ENCODE results near the gene ADI1.
"Not testable (repeated sequence)": the region's sequence is repeated elsewhere in the genome, so short reads cannot be mapped to it uniquely, and the experiment has no call there.

Gene ADI1

DNA sequence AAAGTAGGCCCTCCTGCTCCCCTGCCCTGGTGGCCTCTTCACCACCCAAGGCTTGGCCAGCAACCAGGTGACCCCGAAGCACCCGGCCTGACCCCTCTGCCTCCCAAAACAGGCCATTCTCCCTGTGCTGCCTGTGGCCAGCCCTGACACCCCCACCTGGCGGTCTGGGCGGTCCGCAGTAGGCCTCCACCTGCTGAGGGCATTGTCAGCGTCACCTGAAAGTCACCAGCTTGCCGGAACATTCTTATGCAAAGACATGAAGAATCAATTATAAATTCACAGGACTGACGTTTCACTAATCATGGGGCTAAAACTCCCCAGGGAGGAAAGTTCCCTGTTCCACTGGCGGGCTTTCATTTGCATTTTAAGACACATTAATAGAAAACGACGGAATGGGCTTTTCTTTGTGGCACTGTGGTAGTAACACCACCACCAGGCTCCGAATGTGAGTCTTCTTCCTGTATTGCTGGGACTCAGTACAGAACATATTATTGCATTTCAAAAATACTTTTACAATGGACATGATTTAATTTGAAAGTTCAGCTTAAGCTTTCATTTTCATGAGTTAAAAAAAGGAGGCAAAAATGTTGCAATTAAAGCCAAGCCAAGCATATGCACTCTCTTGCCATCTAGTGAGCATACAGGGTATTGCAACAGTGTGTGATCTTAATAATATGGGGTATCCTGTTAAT is 57.4 kb downstream of the ADI1 start:
- DNase-seq = peak; percentile 70

DNA sequence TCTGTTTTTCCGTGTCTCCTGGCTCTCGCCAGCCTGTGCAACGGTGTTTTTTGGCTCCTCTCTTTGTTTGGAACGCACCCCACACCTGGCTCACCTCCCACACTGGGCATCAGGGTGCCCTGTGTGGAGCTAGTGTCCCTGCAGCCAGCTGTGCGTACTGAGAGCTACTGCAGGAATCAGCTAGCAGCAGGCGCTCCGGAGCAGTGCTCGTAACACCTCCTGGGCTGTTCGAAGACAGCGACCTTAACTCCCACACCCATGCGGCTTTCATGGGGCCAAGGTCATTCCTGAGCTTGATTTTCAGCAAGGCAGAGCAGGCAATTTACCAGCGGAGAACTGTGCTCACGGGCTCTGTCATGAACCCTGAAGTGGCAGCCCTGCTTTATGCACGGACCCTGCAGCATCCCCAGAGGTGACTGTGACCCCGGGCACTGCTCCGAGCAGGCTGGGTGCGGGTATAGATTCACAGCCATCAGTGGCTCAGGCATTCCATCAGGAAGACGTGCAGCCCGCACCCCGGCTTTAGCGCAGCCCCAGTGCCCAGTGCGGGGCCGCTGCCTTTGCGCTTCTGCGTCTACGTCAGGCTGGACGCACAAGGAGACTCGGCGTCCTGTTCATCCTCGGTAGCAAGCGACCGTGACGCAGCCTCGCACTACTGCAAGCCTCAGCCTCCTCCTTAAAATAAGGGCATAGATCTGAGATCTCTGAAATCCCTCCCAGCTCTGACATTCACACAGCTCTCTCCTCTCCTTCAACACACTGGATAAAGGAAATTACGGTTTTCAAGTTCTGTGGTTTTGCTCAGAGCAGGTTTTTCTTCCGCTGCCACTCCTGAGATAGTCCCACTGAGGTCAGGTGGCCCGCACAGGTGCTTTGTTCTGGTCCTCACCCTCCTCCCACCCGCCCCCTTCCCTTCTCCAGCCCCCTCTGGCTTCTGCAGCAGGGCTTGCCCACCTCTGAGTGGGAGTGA is 58.2 kb downstream of the ADI1 start:
- DNase-seq = no peak

DNA sequence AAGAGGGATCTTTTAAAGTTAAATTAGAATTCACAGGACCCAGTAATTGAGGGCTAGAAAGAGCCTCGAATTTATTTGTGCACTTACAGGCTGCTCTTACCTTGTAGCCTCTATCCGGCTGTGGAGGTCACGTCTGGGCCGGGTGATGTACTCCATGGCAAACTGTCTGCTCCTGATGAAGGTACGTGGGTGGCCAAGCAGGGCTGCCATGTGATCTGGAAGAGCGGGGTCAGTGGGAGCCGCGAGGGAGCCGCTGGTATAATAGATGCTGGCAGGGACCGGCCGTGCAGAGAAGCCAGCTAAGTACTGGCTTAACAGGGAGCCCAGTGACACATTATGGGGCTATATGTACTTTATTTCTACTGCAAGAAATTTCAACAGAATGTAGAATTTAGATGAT is 59.2 kb downstream of the ADI1 start:
- DNase-seq = no peak

DNA sequence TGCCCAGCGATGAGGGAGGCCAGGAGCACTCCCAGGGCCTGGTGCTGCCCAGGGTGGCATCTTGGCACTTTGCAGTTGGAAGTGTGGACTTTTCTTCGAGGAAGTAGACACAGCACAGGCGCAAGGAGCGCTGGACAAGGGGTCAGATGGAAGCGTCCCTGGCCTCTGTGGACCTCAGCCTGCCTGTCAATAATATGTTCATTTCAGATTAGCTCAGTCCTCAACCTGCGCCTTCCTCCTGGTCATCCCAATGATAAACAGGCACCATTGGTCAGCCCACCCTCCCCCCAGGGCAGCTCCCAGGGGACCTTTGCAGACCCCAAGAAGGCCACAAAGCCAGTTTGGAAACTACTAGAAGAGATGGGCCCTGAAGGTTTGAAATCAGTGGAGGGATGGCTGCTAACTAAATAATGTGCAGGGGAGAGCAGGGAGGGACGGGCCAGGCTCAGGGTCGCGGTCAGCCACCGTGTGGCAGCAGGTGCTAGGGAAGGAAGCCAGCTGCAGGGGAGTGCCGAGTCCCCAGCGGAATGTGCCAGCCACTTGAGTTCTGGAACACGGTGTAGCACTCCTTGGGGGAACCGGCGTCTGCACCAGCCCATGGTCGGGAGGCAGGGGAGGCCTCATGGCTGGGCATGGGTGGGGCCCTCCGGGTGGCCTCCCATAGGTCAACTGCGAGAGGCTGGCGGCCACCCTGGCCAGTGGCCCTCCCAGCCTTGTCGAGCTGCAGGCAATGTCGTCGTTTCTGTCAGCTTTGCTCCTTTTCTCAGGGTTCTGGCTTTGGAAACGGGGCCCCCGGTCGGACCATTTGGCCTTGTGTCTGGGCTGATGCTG is 59.9 kb downstream of the ADI1 start:
- no peak for DNase-seq

DNA sequence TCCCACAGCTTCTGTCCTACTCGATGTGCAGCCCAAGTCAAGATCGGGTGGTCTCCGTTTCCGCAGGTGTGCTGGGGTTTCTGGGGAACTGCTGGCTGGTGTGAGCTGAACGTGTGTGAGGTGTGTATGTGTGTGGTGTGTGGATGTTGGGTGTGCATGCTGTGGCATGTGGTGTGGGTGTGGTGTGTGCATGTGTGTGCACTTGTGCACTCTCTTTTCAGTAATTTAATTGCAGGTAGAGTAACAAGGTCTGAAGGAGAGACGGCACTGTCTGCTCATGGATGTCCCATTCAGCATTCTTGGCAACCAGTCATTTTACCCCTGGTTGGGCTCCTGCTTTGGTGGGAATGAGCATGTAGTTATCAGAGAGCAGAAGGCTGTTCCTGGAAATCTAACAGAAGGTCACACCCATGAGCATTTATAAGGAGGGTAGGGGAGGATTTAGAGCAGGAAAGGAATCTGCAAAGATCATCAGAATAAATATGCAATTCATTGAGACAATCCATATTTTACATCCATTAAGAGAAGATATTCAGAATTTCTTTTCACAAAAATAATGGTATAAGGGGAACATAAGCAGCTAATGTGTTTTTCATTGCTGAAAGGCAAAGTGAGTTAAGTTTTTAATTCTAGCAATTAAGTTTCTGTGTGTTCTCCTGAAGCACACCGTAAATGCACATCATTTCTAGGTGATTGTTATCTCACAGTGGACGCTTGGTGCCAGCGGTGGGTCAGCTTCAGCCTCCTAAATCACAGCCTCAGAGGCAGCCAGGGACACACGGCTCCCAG is 60.7 kb downstream of the ADI1 start:
- DNase-seq = no peak

DNA sequence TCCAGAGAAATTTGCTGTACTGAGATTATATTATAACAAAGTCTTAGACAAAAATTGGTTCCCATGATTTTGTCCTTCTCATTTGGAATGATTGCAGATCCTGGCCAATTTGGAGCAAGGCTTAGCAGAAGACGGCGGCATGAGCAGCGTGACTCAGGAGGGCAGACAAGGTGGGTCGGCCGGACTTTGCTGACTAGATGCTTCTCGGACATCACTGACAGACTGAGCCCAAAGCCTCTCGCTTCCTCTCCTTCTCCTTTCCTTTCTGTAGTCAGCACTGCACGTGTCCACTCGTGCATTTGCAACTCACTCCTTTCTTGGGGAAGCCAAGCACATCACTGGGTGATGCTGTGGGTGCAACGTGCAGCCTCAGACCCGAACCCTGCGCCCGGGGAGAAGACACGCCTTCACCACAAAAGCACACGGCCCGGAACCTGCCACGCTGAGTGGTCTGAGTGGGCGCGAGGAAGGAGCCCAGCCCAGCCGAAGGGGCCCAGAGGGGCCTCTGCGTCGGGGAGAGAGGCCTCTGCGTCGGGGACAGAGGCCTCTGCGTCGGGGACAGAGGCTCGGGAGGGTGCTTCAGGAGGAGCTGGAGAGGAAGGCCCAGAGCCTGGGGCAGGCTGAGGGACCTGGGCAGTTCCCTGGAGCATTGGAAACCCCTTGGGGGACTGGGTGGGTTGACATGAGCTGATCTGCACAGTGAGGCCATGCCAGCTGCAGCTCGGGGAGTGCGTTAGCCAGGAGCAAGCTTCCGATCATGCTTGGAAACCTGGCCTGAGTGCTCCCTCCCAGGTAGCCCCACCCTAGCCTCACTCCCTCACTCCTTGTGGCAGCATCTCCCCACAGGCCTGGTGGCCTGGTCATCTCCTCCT is 61.6 kb downstream of the ADI1 start:
- no peak for DNase-seq

DNA sequence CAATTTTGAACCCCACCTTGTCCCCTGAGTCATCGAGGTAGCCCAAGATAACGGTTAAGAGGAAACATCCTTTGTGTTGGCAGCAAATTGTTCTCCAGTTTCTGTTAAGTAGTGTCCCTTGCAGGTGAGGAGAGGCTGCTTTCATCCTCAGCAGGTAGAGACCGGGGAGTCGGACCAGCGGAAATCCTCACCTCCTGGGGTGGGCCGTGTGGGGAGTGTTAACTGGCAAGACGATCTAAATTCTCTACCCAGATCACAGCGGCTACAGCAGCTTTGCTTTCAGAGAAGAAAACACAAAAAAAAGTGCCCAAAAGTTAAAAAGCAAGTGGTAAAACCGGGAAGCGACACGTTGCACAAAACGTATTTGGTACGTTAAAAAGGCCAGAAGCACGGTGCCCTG is 63.2 kb downstream of the ADI1 start:
- no peak for DNase-seq

DNA sequence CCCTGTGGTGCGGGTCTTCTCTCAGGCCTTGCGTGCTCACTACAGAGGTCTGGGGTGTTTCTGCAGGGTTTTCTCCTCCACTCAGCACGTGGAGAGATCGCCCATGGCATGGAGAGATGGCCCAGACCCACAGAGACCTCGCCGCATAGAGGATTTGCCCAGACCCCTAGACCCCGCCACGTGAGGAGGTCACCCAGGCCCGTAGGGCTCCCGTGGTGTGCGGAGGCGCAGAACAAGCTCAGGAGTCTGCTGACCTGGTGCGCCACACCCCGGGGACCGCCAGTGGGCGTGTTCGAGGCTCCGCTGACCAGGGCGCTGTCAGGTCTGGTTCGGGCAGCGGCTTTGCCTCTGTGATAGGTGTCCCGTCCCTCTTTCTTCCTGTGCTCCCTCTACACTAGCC is 64.5 kb downstream of the ADI1 start:
- no peak for DNase-seq

DNA sequence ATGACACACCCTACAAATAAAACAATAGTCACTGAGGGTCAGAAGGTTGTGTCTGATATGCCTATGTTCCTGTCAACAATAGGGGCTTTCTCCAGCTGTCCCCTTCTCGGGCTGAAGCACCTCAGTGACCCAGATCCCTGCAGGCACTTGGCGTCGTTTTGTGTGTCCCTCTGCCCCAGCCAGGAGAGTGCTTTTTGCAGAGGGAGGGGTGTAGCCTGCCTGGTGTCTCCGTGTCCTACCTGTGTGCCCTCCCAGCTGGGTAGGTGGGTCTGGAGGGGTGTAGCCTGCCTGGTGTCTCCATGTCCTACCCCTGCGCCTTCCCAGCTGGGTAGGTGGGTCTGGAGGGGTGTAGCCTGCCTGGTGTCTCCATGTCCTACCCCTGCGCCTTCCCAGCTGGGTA is 65.3 kb downstream of the ADI1 start:
- not testable (repeated sequence) for DNase-seq

DNA sequence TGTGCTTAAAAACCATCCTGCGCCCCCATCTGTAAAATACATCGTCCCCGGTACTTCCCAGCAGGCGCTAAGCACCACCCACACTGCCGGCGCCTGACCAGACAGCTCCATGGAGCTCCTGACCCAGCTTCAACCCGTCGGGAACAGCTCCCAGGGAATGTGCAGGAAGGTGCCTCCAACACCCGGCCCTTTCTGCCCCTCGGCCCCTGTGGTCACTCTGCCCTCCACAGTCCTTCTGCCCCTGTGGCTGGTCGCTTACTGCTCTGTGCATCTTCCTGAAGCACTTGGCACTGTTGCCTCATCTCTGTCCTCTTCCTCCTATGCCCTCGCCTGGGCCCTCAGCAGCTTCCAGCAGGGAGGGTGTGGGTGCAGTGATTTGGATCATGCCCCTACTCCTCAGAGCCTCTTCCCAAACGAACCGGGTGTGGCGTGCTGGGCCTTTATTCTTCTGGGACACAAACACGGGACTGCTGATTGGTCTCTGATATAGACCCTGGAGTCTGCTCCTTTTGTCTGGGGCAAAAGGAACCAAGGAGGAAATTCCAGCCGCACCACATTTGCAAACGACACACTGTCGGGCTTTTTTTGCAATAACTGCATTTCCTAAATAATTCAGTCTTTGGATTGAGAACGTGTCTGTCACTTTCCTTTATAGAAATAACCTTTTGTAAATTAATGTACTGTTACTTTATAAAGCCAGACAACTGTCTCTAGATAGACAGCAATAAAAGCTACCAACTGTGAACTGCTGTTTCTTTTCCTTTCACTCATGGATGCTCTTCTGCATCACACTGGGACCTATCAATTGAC is 65.9 kb downstream of the ADI1 start:
- DNase-seq = no peak

DNA sequence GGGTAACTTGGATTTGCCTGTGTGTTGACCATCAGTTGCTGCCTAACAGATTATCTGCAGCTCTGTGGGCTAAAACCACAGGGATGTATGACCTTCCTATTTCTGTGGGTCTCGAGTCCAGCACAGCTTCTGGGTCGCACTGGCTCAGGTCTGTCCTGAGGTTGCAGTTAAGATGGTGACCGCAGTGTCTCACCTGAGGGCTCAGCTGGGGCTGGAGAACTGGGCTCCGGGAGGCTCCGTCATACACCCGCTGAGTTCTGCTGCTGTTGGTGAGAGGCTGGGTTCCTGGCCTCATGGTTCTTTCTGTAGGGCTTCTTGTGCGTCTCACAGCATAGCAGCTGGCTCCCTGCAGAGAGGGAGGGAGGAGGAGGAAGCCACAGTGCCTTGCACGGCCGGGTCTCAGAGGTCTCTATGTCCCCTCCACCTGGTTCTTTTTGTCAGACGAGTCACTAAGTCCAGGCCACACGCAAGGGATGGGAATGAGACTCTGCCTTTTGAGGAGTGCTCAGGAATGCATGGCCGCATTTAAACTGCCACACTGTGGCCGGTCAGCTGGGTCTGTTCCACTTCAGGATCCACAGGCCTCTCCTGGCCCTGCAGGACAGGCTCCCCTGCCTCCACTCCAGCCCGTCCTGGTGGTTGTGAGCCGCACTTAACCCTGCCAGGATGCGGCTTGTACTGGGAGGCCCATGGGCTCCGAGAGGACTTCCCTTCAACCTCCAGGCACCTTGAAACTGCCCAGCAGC is 67.2 kb downstream of the ADI1 start:
- DNase-seq = no peak

DNA sequence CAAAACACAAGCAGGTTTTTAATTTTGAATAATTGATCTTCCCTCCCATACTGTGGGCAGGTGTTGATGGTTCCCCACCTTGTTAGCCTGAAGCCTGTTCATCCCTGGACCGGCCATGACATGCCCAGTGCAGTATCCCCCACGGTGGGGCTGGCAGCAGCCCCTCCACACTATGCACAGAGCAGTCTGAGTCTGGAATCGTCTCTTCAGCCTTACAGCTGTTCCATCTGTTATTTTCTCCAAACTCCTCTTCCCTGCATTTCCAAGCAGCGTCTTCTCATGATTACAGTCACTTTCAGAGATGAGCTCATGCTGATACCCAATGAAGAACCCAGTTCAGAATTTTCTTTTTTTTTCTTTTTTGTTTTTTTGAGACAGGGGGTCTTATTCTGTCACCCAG is 68.2 kb downstream of the ADI1 start:
- no peak for DNase-seq

DNA sequence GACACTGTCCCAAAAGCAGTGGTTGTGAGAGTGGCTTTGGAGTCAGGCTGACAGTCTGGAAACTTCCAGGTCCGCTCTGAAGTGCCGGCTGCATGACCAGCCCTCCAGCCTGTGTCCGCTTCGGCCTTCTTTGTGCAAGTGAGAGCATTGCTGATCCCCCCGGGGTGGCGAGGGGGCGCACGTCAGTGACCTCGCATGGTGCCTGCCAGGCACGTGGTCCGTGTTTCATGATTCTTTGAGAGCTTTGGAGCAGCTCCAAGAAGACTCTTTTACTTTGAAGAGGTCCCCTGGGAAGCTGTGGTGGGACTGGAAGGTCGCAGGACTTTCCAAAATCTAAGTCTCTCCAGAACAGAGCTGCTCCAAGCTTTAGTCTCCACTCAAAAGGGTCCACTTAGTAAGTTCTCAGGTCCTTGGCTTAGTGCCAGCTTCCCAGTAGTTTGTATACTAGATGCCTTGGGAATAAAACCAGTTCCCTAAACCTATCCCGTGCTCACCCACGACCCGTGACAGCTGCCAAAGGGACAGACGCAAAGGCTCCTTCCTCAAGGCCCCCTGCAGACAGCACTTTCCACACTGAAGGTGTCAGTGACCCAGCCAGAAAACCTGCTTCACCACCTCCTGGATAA is 68.8 kb downstream of the ADI1 start:
- DNase-seq = no peak

DNA sequence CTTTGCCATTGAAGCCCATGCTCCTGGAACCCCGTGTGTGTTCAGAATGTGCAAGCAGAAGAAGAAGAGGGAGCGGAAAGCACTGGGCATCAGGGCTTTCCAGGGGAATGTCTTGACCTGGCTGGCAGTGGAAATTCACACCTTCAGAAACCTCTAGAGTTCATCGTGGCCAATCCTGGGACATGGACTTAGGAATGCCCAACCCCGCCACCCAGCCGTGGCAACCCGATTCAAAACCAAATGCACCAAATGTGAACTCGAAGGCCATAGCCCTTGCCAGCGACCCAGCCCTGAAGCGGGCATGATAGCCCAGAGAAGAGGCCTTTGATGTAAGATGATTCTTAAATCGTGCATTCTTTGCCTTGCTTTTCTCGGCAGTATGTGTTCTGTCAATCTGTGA is 69.4 kb downstream of the ADI1 start:
- DNase-seq = no peak

DNA sequence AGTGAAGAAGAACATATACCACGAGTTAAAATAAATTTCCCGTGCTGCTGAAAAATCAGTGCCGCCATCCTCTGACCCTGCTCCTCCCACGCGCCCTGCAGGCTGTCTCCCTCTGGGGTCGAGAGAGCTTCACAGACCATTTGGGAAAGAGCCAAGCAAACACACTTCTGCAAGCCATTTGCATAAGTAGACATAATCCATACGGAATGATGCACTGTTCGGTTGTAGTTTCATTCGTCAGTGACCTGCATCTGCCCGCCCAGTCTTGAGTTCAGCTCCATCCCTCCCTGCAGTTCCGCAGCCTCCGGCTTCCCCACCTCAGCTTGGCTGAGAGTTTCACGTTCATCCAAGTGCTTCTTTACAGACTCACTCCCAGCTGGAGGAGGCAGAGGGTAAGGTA is 70.2 kb downstream of the ADI1 start:
- no peak for DNase-seq

DNA sequence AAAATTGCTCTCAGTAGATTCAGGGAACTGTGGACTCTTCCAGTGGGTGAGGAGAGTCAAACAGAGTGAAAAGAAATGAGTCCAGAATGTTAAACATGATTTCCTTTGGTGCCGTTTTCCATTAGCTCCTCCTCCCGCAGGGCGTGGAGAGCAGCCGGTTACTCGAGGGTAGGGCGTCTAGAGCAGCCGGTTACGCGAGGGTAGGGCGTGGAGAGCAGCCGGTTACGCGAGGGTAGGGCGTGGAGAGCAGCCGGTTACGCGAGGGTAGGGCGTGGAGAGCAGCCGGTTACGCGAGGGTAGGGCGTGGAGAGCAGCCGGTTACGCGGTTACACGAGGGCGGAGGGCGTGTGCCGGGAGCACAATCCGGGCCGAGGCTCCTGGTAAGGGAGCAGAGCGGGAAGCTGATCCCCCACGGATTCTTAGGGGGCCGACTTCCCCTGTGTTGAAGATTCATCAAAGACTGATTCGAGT is 70.9 kb downstream of the ADI1 start:
- DNase-seq = not testable (repeated sequence)

DNA sequence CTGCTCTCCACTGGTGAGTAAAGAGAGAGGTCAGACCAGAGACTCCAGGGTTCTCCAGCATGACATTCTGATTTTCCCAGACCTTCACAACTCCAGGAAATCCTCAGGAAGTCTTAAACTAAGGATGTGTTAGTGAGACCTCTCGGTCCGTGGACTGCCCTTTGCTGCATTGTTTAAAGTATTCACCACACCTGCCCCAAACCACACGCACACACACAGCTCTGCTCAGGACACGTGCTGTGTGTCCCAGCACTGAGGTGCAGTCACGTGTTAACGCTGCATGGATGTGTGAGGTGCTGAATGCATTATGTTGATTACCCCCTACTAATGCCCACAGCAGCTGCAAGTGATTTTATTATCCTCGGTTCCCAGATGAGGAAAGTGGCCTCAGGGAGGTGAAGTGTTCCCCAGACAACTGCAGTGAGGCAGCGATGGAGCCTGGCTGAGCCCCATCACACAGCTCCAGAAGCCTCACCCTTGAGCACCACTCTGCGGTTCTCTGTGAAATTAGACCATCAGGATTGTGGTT is 71.5 kb downstream of the ADI1 start:
- DNase-seq = no peak
